Left renal cortex interstitium (tissue), 4 donors: ENCODE measurements around the gene ABCC9. TPM values are rescaled to one million over a fixed set of nuclear protein-coding genes. Genes with fewer than 3 reads are reported as not detected.

Experiments used
- DNase-seq, 4 donors: peaks; one replicate each; pipeline ENCODE4 v3.0.0-alpha.2; 2013; ENCODE audit warnings: low read depth in 4 of 4, low spot score in 2 of 4, missing footprints in 1 of 4
- polyA plus RNA-seq, 4 donors: library from polyadenylated mRNA; unstranded; fragments of 120-200 nt; gene quantifications; one replicate each; pipeline ENCODE4 v1.2.1, GENCODE V29; 2013; ENCODE audit not compliant: insufficient read length in 4 of 4

Gene ABCC9
- polyA plus RNA-seq, 4 donors: 22.2 to 26.9 (median 22.8) TPM

DNA sequence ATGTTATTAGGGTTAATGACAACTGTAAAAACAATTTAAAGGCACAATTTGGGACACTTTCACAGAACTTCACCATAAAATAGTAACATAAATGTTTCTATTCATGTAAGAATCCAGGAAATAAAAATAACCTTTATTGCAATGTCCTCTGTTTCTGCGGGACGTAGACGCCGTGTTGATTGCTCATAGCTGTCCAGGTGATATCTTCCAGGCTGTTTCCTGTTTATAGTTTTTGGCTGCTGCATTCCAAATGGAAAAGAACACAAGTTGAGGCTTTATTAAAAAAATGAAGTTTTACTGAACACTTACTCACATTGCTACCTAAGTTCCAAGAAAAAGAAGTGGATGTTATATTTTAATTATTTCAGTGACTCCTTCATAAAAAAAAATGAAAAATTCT is 58.6 kb downstream of the ABCC9 start:
- no peak for DNase-seq

DNA sequence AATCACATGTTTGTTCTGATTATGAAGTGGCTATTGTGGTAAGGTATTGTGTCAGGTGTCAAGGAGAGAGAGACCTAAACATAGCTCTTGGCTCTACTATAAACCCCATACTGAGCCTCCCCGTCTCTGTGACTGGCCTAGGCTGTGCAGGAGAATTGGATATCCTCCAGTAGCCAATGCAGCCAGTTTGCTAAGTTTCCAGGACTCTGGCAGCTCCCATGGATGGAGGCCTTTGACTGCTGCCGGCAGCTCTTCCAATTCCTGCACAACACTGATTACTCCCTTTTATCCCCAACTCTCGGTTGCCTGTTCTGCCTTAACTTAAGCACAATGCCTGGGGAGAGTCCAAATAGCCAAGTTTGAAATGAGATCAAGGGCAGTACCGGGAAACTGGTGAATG is 59.3 kb downstream of the ABCC9 start:
- no peak for DNase-seq

DNA sequence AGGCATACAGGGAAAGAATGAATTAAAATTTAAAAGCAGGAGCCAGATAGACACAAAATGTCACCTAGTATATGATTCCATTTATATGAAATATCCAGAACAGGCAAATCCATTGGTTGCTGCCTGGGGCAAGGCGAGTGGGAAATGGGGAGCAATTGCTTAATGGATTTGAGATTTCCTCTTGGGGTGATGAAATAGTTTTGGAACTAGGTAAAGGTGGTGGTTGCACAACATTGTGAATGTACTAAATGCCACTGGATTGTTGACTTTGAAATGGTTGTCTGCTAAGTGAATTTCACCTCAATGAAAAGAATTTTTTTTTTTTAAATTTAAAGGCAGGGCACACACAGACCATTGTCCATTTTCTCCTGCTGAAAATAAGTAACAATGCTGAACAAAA is 61.9 kb downstream of the ABCC9 start:
- DNase-seq: no peak

DNA sequence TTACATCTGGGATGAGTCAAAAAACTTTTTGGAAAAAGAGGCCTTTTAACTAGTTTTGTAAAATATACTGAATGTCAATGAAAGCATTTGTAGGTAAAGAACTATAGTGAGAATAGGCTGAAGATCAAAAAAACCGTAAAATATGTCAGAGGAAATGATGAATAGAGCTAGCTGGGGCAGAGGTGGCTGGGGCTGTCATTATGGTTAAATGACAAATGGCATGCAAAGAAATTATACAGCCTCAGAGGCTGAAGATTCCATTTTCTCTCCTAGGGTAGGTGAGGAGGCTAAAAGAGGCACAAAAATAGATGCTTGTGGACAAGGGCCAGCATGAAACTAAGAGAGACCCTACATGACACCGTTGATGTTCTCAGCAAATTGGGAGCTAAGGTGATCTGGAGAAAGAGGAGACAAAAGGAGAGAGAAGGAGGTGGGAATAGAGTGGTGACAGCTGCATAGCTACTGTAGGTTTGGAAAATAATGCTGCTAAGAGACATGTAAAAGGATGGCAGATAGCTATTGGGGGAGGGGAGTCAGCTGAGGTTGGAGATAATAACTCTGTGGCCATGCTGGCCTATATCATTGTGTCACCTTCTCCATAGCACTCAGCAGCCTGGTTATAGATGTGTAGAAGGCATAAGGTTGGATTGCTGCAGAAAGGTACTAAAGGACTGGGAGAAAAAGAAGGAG is 63.8 kb downstream of the ABCC9 start:
- no peak for DNase-seq

DNA sequence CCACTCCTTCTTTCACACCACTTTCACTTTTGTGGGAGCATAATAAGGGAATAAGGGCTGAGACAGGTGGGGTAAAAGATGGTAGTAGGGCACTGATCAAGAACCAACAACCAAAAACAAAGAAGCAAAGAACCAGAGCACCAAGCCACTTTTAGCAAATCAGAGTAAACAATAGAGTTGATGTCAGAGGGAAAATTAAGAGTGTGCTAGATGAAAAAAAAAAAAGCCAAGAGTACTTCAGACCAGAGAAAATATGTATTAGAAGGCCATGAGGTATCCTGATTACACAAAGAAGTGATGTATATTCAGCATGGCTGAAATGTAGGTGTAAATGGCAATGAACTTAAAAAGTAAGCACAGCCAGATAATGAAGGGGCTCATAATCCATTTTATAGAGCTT is 75.4 kb downstream of the ABCC9 start:
- no peak for DNase-seq

DNA sequence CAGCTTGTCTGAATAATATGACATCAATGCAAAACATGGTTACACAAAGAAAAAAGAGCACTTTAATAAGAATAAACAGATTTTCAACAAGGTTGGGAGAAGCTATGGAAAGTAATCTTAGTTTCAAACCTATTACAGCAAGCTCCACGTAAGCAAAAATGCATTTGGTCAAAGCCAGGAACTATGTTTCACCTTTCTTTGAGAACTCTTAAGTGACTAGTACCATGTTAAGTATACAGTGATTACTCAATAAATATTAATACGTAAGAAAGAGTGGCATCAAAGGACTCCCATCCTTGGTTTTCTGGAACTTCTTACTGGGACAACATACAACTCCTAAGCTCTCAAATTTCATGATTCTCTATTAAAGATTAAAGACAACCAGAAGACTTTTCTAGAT is 80.7 kb downstream of the ABCC9 start:
- no peak for DNase-seq

DNA sequence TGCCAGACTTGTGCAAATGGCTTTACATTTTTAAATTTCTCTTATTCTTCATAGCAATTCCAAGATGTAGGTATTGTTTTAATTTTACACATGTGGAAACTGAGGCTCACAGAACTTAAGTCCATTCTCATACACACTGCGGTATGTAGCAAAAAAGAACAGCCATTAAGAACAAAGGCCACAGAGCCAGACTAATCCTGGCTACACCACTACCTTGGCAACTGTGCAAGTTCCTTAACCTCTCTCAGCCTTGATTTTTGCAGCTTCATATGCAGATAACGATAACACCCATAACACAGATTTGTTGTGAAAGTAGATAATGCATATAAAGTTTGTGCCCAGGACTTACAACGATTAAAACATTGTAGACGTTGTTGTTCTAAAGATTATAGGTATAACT is 81.1 kb downstream of the ABCC9 start:
- no peak for DNase-seq

DNA sequence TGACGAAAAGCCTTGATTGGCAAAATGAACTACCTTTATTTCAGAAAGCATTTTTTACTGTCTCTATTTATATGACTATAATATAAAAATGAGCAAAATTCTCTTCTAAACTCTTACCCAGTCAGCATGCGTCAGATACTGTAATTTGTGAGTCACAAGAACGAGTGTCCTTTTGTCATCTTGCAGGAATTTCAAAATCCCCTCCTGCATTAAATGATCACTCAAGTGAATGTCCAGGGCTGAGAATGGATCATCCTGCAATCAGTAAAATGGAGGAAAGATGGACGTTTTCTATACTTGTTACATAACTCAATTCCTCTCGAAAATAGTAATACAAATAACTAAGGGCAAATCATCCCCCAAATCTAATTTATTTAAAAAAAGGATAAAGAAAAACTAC is 89.0 kb downstream of the ABCC9 start:
- DNase-seq: no peak

DNA sequence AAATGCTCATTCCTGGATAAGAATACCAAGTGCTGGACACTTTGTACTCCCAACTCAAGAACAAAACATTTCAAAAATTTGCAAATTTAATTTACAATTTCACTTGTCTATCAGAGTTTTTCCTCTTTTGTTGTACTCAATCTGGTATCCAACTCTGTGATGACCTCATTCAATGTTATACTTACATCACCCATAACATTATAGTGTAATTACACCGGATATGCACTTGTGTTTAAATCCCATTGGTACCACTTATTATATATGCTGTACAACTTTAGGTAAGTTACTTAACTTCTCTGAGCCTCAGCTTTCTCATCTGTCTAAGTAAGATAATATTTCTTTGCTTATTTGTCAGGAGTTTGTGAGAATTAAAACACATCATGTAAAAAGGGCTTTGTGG is 90.1 kb downstream of the ABCC9 start:
- no peak for DNase-seq

DNA sequence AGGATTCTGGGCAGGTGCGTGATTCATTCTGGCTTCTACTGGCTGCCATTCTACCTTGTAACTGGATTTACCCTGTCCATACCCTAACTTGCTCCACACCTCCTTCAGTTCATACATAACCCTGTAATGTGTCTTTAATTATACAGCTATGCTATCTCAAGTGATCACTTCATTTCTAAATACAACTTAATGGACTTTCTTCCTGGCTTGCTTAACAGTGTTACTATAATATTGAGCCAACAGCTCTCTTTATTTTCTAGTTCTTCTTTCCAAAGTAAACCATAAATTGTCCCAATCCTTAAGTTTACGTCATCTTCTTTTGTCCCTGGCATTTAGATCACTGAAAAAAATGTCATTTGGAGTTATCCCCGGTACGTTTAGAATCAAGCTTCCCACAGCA is 90.8 kb downstream of the ABCC9 start:
- no peak for DNase-seq

DNA sequence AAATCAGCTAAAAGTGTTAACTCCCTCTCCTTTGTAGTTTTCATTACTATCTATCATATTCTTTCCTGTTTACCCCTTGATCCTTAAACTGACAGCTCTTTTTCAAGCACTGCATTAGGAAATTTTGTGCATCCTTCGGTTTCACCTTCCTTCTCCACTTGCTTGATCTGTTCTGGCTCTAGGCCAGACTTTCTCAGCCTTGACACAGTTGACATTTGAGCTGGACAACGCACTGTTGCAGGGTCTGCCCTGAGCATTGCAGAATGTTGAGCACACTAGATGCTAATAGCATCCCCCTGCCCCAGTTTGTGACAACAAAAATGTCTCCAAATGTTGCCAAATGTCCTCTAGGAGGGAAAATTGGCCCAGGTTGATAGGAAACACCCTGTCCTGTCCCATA is 91.3 kb downstream of the ABCC9 start:
- DNase-seq: peak in 2 of 4 donors; percentile 29 to 40

DNA sequence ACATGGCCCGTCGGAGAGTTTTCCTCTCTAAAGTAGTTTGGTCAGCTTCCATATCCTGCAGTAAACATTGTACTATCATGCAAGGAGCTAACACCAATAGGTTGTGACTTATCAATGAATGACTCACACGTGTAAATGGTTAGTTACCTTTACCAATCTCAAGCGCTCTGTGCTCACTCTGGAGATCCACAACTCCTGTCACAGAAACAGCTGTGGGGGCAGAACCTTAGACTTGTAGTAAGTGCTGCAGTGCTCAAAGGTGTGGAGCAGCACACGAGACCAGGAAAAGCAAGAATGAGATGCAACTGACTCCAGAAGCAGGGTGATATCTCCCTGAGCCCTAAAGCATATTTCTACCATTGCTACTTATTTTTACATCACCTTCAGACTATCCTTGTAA is 93.0 kb downstream of the ABCC9 start:
- no peak for DNase-seq

DNA sequence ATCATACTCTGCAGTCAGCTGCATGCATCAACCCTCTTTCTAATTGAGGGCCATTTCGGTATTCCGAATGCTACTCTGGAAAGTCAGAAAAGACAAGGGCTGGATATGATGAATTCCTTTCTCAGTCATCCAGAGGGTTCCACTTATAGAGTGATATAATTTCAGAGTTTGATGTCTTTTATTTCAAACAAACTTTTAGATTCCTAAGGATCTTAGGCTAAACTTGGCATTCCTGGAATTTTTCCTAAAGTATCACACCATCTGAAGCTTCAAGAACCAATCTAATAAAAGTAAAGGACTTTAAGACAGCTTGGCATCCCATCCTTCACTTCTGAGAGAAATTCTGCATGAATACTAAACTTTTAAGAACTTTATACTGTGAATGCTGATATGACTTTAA is 97.4 kb downstream of the ABCC9 start:
- DNase-seq: no peak

DNA sequence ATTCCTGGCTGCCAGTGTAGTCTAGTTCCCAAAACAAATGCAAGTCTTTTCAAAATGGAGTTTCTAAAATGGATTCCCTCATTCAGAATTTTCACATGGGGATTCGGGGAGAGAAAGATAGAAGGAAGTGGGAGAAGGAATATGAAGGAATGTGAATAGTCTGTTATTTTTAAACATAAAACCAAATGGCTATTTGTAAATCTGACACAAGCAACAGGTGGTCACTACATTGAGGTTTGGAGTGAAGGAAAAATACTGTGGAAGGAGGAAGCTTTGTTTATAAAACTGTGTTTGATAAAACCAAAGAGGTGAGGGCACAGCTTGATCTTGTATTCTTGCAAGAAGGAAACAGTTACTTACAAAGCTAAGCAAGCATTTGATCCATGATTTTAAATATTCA is 101.5 kb downstream of the ABCC9 start:
- no peak for DNase-seq

DNA sequence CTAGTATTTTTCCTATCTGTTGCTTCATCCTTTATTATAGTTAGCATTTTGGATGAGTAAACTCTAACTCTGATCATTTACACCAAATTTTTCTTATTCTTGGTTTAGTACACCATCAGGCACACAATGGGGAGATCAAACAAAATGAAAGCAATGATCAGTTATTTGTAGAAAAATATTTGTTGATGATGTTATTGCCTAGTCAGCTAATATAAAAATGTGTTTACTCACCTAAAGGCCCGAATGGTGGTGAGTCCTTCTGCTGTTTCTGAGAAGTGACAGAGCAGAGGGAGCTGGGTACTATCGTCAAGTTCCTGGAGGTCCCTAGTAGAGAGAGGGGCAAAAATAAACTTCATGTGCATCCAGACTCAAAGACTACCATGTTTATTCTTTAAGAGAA is 103.4 kb downstream of the ABCC9 start:
- DNase-seq: no peak

DNA sequence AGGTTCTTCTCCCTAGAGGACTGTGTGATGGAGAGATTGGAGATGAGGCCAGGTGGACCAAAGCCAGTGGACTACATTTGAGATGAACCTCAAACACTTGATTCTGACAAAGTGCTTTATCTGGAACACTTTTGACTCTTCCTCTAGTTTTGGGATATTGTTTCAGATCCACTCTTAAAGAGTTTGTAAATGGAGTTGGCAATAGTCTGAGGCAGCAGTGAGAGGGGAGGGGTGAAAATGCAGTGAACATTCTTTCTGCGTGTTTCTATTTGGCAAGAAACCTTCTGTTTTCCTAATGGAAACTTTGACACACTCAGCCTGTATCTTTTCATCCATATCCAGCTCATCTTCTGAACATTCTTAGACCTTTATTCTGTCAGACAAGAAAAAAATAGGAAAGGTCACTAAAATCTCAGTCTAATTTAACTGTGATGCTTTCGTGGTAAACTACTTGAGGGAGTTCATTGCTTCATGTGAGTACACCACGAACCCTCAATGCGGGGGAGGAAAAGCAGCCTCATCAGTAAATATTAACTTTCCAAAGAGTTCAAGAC is 109.4 kb downstream of the ABCC9 start:
- no peak for DNase-seq

DNA sequence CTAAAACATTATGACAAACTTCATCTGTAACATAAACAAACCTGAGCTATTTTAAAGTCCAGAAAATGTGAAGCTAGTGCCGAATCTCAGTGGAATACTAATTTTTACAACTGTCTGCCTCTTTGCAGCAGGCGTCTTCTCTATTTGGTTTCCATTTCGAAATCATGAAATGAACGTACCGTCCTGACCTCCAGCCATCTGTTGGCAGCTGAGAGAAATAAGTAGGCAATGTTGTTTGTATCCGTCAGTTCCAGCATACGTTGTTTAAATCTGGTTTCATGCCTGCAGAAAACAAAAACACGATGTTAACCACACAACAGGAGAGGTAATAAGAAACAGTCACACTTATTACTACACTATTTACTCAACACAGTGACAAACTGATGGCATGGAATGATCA is 112.4 kb downstream of the ABCC9 start:
- DNase-seq: no peak

DNA sequence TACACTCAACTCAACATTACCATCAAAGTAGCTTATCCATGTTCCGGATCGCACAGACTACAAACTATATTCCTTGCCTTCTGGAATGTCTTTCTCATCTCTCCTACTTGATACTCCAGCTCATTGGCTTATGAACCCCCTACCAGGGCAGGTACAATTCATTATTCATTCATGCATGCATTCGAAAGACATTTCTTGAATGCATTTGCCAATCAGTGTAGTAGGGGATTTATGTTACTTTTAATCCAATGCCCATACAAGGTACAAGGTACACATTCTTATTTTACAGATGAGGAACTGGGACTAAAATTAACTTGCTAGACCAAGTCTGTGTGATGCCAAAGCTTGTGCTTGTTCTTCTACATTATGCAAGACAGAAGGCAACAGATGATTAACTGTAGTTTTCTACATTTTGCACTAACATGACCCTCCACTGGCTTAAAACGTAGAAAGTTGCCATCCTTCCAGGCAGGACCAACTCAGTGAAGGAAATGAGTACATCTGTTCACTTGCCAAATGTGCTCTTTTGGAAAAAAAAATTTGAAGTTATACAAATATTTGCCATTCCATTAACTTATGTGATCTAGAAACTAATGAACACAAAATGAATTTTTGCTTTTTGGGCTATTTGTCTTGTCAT is 113.0 kb downstream of the ABCC9 start:
- no peak for DNase-seq

DNA sequence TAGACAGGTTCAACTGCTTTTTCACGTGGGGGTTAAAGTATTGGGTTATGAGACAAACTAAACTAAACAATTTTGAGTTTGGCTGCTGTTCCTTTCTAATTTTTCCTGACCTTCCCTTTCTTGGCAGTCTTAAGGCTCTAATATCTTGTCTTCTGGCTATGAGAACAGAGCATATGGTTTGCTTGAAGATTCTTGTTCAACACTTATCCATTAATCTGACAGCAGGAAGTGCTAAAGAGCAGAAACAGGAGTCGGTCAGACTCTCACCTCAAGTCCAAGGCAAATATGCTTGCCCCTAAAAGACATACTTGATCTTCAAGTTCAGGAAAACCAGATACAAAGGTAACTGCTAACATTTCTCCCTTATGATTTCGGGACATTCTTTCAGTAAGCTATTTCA is 114.1 kb downstream of the ABCC9 start:
- DNase-seq: no peak

DNA sequence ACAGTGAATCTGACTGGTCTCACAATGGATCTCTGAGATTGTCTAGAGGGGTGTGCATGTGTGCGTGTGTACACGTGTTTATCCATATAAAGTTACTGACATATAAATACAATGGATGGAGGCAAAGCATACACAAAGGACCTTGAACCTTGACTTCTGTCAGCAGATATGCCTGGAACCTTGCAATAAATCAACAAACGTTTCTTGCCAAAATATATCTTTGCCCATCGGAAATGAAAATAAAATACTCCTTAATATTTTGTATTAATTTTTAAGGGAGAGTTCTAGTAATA is 114.7 kb downstream of the ABCC9 start:
- no peak for DNase-seq

DNA sequence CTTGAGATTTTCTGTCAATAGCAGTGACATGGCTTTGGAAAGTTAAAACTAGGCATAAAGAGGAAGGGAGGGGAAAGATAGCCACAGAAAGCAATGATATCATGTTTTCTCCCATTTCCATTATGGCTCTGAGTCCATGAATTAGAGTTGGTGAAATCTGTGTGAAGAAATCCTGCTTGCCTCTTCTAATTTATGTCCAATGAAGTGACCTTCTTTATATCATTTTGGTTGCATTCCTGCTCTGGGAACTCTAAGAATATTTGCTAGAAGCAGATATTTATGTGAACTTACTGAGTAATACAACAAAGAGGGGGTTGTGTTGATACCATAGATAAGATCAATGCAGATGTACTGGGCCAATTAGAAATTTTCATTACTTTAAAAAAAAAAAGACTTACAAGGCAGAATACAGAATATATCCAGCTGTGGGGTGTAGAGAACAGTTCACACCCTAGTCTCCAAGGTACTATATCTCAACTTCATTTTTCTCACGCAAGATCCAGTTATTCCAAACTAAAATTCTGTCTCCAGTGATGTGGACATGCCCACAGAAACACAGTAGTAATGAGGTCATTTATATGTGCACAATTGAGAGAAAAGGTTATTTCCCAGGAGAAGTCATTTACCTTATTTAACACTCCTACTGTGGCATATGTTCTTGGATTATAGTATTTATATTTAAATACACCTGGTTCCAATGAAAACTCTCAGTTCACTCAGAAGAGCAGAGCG is 115.2 kb downstream of the ABCC9 start:
- no peak for DNase-seq

DNA sequence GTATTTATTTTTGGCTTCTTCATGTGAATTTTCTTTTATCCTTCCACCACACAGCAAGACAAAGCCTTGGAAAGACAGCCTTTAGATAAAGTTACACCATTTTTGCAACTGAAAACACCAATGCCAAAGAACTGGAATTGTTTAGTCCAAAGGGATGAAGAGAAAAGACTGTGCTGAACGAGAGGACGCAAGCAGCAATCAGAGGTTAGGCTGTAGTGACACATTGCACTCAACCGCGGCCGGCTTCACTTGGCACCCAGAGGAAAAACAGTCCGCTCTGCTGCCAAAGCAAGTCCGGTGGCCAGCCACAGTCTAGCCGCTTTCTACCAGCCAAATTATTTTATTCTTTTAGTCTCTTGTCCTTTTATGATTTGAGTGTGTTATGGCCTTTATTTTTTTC is 117.6 kb downstream of the ABCC9 start:
- DNase-seq: no peak
